ENCODE measurements around the gene WDR90. TPM values are rescaled to one million over a fixed set of nuclear protein-coding genes. Genes with fewer than 3 reads are reported as not detected.

WDR90 gene
- total RNA-seq, 1 donor from 2014 or later: 33.3 TPM

DNA sequence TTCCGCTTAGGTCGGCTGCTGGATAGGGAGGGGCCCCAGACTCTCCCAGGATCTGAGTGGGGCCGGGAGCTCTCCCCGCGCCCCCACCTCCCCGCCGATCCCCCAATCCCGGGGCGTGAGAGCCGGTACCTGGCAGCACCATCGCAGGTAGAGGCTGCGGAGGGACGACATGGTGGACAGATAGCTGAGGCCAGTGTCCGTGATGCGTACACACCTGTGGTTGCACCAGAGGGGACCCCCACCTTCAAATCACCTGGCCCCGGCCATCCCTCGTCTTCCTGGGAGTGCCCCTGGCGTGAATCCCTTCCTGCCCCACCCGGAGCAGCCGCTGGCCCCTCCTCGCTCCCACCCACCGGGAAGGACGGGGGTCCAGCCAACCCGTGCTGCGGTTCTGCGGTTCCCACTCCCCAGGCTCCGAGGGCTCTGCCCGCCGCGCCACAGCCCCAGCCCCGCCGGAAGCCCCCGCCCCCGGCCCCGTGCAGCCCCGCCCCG is 45.7 kb downstream of the WDR90 start:
- no peak for DNase-seq (ENCODE audit: low spot score)
- no peak for ATAC-seq
- intact Hi-C loops (cut with DNase I): no loop called here

DNA sequence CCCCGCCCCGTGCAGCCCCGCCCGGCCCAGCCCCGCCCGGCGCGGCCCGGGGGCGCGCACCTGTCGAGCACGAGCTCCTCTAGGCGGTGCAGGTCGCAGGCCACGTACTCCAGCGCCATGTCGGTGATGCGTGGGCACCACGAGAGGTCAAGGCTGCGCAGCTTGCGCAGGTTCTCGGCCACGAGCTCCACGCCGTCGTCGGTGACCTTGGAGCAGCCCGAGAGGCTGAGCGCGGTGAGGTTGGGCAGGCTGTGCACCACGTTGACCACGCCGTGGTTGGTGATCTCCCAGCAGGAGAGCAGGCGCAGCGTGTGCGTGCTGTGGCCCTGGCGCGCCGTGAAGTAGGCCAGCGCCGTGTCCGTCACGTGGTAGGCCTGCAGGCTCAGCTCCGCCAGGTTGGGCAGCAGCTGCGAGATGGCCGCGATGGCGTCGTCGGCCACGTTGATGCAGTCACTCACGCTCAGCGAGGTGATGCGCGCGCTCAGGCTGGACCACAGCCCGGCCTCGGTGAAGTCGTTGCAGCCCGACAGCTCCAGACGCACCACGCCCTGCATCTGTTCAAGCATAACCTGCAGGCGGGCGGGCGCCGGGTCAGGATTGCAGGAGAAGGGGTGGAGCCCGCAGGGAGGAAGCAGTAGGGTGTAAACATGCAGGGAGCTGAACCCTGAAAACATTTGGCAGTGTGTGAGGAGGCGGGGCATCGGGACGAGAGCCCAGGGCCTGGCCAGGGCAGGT is 46.4 kb downstream of the WDR90 start:
- ATAC-seq (no peak), DNase-seq (ENCODE audit: low spot score) (no peak)
- intact Hi-C loops (cut with DNase I): no loop called here

GRCh38 chr16:698911-699671 is 49.9 kb downstream of the WDR90 start:
- intact Hi-C loops (cut with DNase I): no loop called here
- DNase-seq (ENCODE audit: low spot score) (no peak), ATAC-seq (no peak)

- intact Hi-C loops (cut with DNase I): no loop called here
- ATAC-seq: no peak
- no peak for DNase-seq (ENCODE audit: low spot score)
These were observed 51.8 kb downstream of the WDR90 start for GRCh38 chr16:700684-701584.

GRCh38 chr16:702341-702740 is 53.2 kb downstream of the WDR90 start:
- DNase-seq (ENCODE audit: low spot score) (no peak), ATAC-seq (no peak)
- intact Hi-C loops (cut with DNase I): no loop called here

DNA sequence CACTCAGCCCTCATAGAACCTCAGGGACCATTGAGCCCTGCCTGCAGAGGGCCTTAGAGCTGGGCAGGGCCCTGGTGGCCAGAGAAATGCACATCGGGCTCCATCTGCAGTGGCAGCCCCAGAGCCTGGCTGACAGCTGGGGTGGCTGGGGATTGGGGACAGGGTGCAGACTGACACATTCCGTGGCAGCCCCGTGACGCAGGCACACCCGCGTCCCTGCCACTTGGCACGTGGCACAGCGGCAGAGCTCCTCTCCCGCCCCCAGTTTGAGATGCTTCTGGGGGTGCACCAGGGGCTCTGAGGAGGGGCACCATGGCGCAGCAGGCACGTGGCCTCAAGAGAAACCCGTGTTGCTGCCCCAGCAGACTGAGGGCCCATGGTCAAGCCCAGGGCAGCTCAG is 54.2 kb downstream of the WDR90 start:
- intact Hi-C loops (cut with DNase I): no loop called here
- no peak for DNase-seq (ENCODE audit: low spot score)
- no peak for ATAC-seq

- no peak for DNase-seq (ENCODE audit: low spot score)
- intact Hi-C loops (cut with DNase I): no loop called here
- no peak for ATAC-seq
These were observed 54.9 kb downstream of the WDR90 start for GRCh38 chr16:704047-704446.

DNA sequence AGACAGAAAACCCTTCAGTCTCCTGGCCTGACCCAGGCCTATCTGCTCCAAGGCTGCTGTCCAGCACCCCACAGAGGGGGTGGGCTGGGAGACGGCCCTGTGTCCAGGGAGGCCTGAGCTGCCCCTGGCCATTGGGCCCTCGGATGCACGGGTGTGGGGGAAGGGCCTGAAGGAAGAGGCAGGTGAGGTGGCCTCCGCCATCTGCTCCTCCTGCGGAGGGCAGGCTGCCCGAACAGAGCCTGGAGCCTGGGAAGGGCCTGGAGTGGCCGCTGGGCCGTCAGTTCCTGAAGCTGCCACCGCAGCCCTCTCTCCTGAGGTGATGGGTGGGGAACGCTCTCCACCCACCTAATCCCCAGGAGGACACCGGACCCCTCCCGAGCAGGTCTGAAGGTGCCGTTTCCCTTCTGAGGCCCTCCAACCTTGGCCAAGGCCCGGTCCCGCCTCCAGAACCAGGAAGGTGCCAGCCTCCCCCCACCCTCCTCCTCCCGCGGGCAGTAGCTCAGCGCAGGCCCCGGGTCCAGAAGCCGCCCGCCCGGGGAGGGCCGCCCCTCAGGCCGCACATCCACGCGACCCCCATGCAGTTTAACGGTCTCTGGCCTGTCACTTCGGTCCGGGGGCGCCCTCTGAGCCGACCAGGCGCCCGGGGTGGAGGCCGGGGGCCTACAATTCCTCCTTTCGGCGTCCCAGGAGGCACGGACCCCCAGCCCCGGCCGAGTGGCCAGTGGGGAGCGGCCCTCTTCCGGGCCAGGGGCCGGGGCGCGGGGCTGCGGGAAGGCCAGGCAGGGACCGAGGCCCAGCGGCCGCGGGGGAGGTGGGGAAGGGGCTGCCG is 55.6 kb downstream of the WDR90 start:
- no peak for ATAC-seq
- intact Hi-C loops (cut with DNase I): loop anchor here (5.0 kb wide), 1 partner anchor 43 kb away; no protein-coding TSS in a partner anchor
- no peak for DNase-seq (ENCODE audit: low spot score)

DNA sequence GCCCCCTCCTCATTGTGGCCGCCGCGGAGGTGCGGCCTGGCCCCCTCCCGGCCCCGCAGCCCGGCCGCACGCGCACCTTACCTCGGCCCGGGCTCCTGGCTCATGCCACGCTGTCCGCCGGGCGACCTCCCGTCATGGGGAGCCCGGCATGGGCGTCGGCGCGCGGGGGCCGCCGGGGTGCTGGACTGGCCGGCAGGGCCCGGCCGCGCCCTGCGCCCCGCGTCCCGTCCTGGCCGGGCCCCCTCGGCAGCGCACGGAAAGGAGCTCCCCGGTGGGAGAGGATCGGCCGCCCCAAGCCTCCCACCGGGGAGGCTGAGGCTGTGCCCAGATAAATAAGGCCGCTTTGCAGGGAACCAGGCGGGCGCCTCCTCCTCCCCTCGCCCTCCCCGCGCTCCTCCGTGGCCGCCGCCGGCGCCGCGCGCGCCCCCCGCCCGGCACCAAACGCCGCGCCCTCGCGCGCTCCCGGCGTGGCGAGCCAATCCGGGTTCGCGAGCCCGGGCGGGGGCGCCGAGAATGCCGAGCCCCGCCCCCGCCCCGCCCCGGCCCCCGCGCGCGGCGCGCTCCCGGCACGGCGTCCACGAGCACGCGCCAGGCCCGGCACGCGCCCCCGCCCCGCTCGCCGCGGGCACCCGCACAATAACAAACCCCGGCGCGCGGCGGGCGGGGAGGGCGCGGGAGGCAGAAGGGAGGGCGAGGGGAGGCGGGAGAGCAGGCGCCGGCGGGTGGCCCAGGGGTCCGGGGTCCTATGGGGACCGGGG is 56.4 kb downstream of the WDR90 start, which contains the start of gene FBXL16:
TSS of gene FBXL16 (minus strand) at position 371 of the 758 bp plus-strand sequence. CDS start 8,396 bp downstream, outside the sequence.
- DNase-seq (ENCODE audit: low spot score) (no peak), ATAC-seq (no peak)
- intact Hi-C loops (cut with DNase I): loop anchor here (5.0 kb wide), 1 partner anchor 42 kb away; no protein-coding TSS in a partner anchor

- DNase-seq (ENCODE audit: low spot score): no peak
- ATAC-seq: no peak
- intact Hi-C loops (cut with DNase I): loop anchor here (5.0 kb wide), 1 partner anchor 41 kb away; no protein-coding TSS in a partner anchor
These were observed 57.3 kb downstream of the WDR90 start for GRCh38 chr16:706189-707061.

DNA sequence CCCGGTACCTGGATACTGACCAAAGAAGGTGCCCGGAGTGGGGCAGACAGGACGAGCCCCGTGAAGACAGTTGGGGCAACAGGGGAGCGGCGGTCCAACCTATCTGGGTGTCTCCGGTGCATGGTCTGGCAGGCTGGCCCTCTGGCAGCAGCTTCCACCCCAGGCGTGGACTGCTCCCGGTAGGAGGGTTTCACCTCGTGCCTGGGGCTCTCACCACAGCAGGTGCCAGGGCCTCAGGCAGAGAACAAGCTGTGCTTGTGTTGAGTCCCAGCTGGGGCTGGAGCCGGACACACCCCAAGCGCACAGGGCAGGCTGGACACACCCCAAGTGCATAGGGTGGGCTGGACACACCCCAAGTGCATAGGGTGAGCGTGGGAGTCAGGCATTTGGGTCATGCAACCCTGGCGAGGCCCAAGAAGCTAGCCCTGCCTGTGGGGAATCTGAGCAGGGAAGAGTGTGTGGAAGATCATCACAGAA is 57.9 kb downstream of the WDR90 start:
- intact Hi-C loops (cut with DNase I): loop anchor here (5.0 kb wide), 1 partner anchor 40 kb away; no protein-coding TSS in a partner anchor
- ATAC-seq (peak; percentile 9), DNase-seq (ENCODE audit: low spot score) (no peak)

GRCh38 chr16:708019-708418 is 58.9 kb downstream of the WDR90 start:
- no peak for DNase-seq (ENCODE audit: low spot score)
- no peak for ATAC-seq
- intact Hi-C loops (cut with DNase I): loop anchor here (5.0 kb wide), 1 partner anchor 39 kb away; no protein-coding TSS in a partner anchor

GRCh38 chr16:708959-709358 is 59.8 kb downstream of the WDR90 start:
- ATAC-seq (no peak), DNase-seq (ENCODE audit: low spot score) (no peak)
- intact Hi-C loops (cut with DNase I): loop anchor here (5.0 kb wide), 1 partner anchor 38 kb away; no protein-coding TSS in a partner anchor

DNA sequence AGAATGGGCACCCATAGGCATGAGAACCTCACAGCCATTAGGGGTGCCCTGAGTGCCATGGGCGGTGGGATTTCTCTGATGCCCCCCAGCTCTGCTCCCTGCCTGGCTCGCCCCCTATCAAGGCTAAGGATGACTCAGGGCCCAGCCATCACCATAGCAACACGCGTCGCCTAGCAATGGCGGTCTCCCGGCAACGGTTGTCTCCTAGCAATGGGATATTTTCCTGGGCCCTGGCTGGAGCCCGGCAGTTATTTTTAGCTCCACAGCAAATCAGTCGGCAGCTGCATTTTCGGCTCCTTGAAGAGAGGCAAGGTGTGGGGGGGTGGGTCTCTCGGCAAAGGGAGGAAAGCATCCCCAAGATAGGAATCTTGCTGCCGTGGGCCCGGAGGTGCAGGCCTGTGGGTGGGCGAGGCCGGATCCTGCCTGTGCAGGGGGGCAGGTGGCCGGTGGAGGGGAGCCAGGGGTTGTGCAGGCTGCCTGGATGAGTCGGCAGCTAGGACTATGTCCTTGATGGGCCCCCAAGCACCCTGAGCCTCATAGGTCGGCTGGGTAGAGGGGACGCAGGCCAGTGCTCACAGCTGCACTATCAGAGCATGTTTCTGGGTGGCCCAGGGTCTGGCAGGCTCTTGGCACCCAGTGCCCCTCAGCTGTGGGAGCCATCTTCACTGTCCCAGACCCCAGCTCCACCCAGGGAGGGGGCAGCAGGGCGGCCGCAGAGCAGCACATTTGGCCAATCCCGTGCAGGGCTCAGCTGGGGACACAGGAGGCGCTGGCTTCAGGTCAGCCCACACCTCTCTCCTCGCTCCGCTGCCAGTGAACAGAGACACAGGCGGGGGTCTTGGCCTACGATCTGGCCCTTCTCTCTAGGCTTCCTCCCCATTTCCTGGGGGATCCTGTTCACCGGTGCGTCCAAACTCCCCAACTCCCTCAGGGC is 60.7 kb downstream of the WDR90 start:
- DNase-seq (ENCODE audit: low spot score) (no peak), ATAC-seq (no peak)
- intact Hi-C loops (cut with DNase I): loop anchor here (2.0 to 5.0 kb wide), 2 partner anchors 37 to 75 kb away; no protein-coding TSS in a partner anchor

GRCh38 chr16:710500-711075 is 61.4 kb downstream of the WDR90 start:
- ATAC-seq (no peak), DNase-seq (ENCODE audit: low spot score) (no peak)
- intact Hi-C loops (cut with DNase I): loop anchor here (2.0 kb wide), 1 partner anchor 74 kb away; no protein-coding TSS in a partner anchor

Measured in sciatic nerve (tissue), 2 donors.